GM18868 (cell line): ENCODE data around the gene MDFIC.

Source experiments
- ATAC-seq: cut with Tn5 transposase; IDR thresholded peaks from one replicate; pipeline ENCODE4 v1.9.1; 2021; ENCODE audit warnings: mild to moderate bottlenecking, moderate library complexity; ENCODE audit not compliant: unreplicated experiment

The MDFIC gene

GRCh38 chr7:114949231-114949630 lies 27.3 kb downstream of the MDFIC start:
- ATAC-seq = no peak

GRCh38 chr7:114952296-114952695 lies 30.4 kb downstream of the MDFIC start:
- ATAC-seq = no peak

GRCh38 chr7:114953724-114954123 lies 31.8 kb downstream of the MDFIC start:
- ATAC-seq = no peak

- ATAC-seq = peak; percentile 49
Observed at GRCh38 chr7:114956702-114957101, 34.8 kb downstream of the MDFIC start.

GRCh38 chr7:114957444-114957843 lies 35.5 kb downstream of the MDFIC start:
- ATAC-seq = no peak

GRCh38 chr7:114959931-114960330 lies 38.0 kb downstream of the MDFIC start:
- peak; percentile 86 for ATAC-seq

GRCh38 chr7:114962441-114962840 lies 40.5 kb downstream of the MDFIC start:
- no peak for ATAC-seq

- no peak for ATAC-seq
Observed at GRCh38 chr7:114966156-114966555, 44.3 kb downstream of the MDFIC start.

- ATAC-seq = no peak
Observed at GRCh38 chr7:114969096-114969495, 47.2 kb downstream of the MDFIC start.

- ATAC-seq = no peak
Observed at GRCh38 chr7:114970308-114970707, 48.4 kb downstream of the MDFIC start.

- no peak for ATAC-seq
Observed at GRCh38 chr7:114970732-114971131, 48.8 kb downstream of the MDFIC start.

GRCh38 chr7:114972567-114972966 lies 50.7 kb downstream of the MDFIC start:
- ATAC-seq = peak; percentile 36

- no peak for ATAC-seq
Observed at GRCh38 chr7:114973147-114973546, 51.3 kb downstream of the MDFIC start.

- no peak for ATAC-seq
Observed at GRCh38 chr7:114975401-114975800, 53.5 kb downstream of the MDFIC start.

GRCh38 chr7:114976666-114977065 lies 54.8 kb downstream of the MDFIC start:
- no peak for ATAC-seq

GRCh38 chr7:114977277-114977676 lies 55.4 kb downstream of the MDFIC start:
- no peak for ATAC-seq

GRCh38 chr7:114979388-114979787 lies 57.5 kb downstream of the MDFIC start:
- peak; percentile 36 for ATAC-seq

GRCh38 chr7:114979803-114980507 lies 58.1 kb downstream of the MDFIC start:
- no peak for ATAC-seq

GRCh38 chr7:114981323-114981722 lies 59.4 kb downstream of the MDFIC start:
- ATAC-seq = no peak

GRCh38 chr7:114985116-114985715 lies 63.3 kb downstream of the MDFIC start:
- no peak for ATAC-seq

GRCh38 chr7:114986190-114987180 lies 64.6 kb downstream of the MDFIC start:
- ATAC-seq = no peak
